ENCODE data around the gene REC114. TPM values are rescaled to one million over a fixed set of nuclear protein-coding genes. Genes with fewer than 3 reads are reported as not detected.
A peak's percentile ranks its signal among the peaks of the same experiment; 100 is the strongest.

Gene REC114
- total and polyA plus RNA-seq, 9 of the 15 experiments (the other 6 are each of a cell fraction or from before 2014, with no cell fraction given) = 0.07 to 0.24 TPM; not detected in 7

DNA sequence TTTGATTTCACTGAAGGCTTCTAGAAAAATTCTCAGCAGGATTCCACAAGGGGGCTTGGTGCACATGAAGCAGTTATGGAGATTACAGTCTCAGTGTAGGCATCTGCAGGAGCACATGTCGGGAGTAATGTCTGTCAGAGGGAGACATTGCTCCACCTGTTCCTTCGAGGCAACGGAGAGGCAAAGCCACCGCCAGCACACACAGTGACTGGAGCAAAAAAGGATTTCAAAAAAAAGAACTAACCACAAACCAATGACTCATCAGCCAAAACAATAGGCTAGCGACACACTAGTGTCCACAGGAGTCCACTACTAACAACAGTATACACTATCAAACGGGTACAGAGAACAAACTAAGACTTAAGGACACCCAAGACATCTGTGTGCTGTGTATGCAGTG is 121.3 kb downstream of the REC114 start (continued):
- TF ChIP-seq ZNF384 (IDR thresholded peaks at IDR 0.05; ENCODE audit: low read depth, low read length) = peak; percentile 55; the same call in 1 of the 2 replicates
- no peak for TF ChIP-seq NCOA6 (IDR thresholded peaks at IDR 0.05)
- TF ChIP-seq NFRKB (IDR thresholded peaks at IDR 0.05; ENCODE audit: low read depth) = no peak
- no peak for TF ChIP-seq TOE1 (IDR thresholded peaks at IDR 0.05; ENCODE audit: borderline replicate concordance)
- no peak for TF ChIP-seq TOE1 (CRISPR knock-in tag; IDR thresholded peaks at IDR 0.05; ENCODE audit: borderline replicate concordance, low read depth)
- TF ChIP-seq ZNF232 (CRISPR knock-in tag; IDR thresholded peaks at IDR 0.05) = no peak
- no peak for TF ChIP-seq GABPB1 (CRISPR knock-in tag; IDR thresholded peaks at IDR 0.05)
- TF ChIP-seq HLTF (IDR thresholded peaks at IDR 0.05) = no peak
- no peak for TF ChIP-seq KAT8 (IDR thresholded peaks at IDR 0.05; ENCODE audit: low read depth)
- no peak for TF ChIP-seq ZNF217 (CRISPR knock-in tag; IDR thresholded peaks at IDR 0.05)
- peak; percentile 27; the same call in 1 of the 2 replicates for TF ChIP-seq TEAD4 (IDR thresholded peaks at IDR 0.05; ENCODE audit: low read length)
- no peak for TF ChIP-seq TEAD4 (CRISPR knock-in tag; IDR thresholded peaks at IDR 0.05; ENCODE audit: borderline replicate concordance)
- no peak for TF ChIP-seq PHTF2 (CRISPR knock-in tag; IDR thresholded peaks at IDR 0.05)
- no peak for TF ChIP-seq NR3C1 (CRISPR knock-in tag; IDR thresholded peaks at IDR 0.05)
- TF ChIP-seq SNRNP70 (optimal IDR thresholded peaks at IDR 0.05; ENCODE audit: low read depth, low read length) = no peak
- no peak; a peak in 1 of 3 replicates for TF ChIP-seq CBX3 (IDR thresholded peaks at IDR 0.05; ENCODE audit: borderline replicate concordance in 1 of 2, low read length in 2 of 2)
- TF ChIP-seq SMARCB1 (IDR thresholded peaks at IDR 0.05; ENCODE audit: insufficient read length, low read depth) = no peak
- TF ChIP-seq CTCFL (IDR thresholded peaks at IDR 0.05; ENCODE audit: borderline replicate concordance, insufficient read depth, low read depth, low read length, poor library complexity, severe bottlenecking) = peak; percentile 11
- TF ChIP-seq BRCA1 (IDR thresholded peaks at IDR 0.05) = no peak
- TF ChIP-seq BRCA1 (CRISPR knock-in tag; IDR thresholded peaks at IDR 0.05) = no peak
- TF ChIP-seq CBFA2T2 (conservative IDR thresholded peaks at IDR 0.05) = peak; percentile 68
- no peak for TF ChIP-seq RNF2 (IDR thresholded peaks at IDR 0.05)
- TF ChIP-seq XRCC4 (IDR thresholded peaks at IDR 0.05; ENCODE audit: extremely low read depth, insufficient read depth, insufficient read length) = no peak
- TF ChIP-seq ZFP36 (IDR thresholded peaks at IDR 0.05; ENCODE audit: low read depth, low read length, partially characterized antibody) = no peak
- TF ChIP-seq MCM7 (IDR thresholded peaks at IDR 0.05) = no peak
- no peak for TF ChIP-seq NR4A1 (CRISPR knock-in tag; IDR thresholded peaks at IDR 0.05)
- no peak for TF ChIP-seq NR4A1 (tag; IDR thresholded peaks at IDR 0.05)
- peak; percentile 36; the same call in 1 of the 2 replicates for TF ChIP-seq TAL1 (IDR thresholded peaks at IDR 0.05)
- TF ChIP-seq NFE2 (IDR thresholded peaks at IDR 0.05; ENCODE audit: low read depth) = peak; percentile 24; the same call in 1 of the 2 replicates
- no peak for TF ChIP-seq RCOR1 (IDR thresholded peaks at IDR 0.05; ENCODE audit: borderline replicate concordance in 1 of 2, low read depth in 2 of 2, low read length in 2 of 2)
- no peak for TF ChIP-seq PPARD (CRISPR knock-in tag; IDR thresholded peaks at IDR 0.05)
- peak; percentile 21; the same call in 1 of the 2 replicates for TF ChIP-seq HMBOX1 (IDR thresholded peaks at IDR 0.05)
- TF ChIP-seq ATF7 (IDR thresholded peaks at IDR 0.05) = 0 out of 2 replicates have a peak, but pooled peaks have one; percentile 14

All from K562 (cell line).